ENCODE results near the gene PI4K2B. TPM values are rescaled to one million over a fixed set of nuclear protein-coding genes. Genes with fewer than 3 reads are reported as not detected.
A peak's percentile ranks its signal among the peaks of the same experiment; 100 is the strongest.

The PI4K2B gene
- total and polyA plus RNA-seq, 2 of the 13 experiments (the other 11 are each of a cell fraction or from before 2014, with no cell fraction given): 6.9 to 25.8 TPM

- TF ChIP-seq MNT (IDR thresholded peaks at IDR 0.05) (no peak), SAP130 (CRISPR knock-in tag; IDR thresholded peaks at IDR 0.05; ENCODE audit: low read depth) (peak; percentile 90), LCORL (IDR thresholded peaks at IDR 0.05) (no peak), LCORL (CRISPR knock-in tag; IDR thresholded peaks at IDR 0.05) (no peak; the same call in 1 of the 2 replicates), ATF2 (CRISPR knock-in tag; IDR thresholded peaks at IDR 0.05) (peak; percentile 94), RBFOX2 (IDR thresholded peaks at IDR 0.05; ENCODE audit: low read depth, low read length) (peak; percentile 88), NFYC (CRISPR knock-in tag; IDR thresholded peaks at IDR 0.05) (no peak; the same call in 1 of the 2 replicates), SRSF4 (IDR thresholded peaks at IDR 0.05; ENCODE audit: low read depth, low read length, poor library complexity, severe bottlenecking) (no peak), ZNF24 (IDR thresholded peaks at IDR 0.05) (peak; percentile 61; the same call in 1 of the 2 replicates), ATF3 (CRISPR knock-in tag; IDR thresholded peaks at IDR 0.05) (peak; percentile 29; the same call in 1 of the 2 replicates), TEAD3 (CRISPR knock-in tag; optimal IDR thresholded peaks at IDR 0.05; ENCODE audit: borderline replicate concordance) (peak; percentile 95), ELF3 (CRISPR knock-in tag; IDR thresholded peaks at IDR 0.05) (peak; percentile 64; the same call in 1 of the 2 replicates), GTF2F1 (IDR thresholded peaks at IDR 0.05; ENCODE audit: low read length) (no peak), ZSCAN31 (CRISPR knock-in tag; IDR thresholded peaks at IDR 0.05; ENCODE audit: low read depth) (peak; percentile 87; the same call in 1 of the 2 replicates), ZNF776 (CRISPR knock-in tag; IDR thresholded peaks at IDR 0.05) (peak; percentile 57; the same call in 1 of the 2 replicates), ZNF34 (CRISPR knock-in tag; IDR thresholded peaks at IDR 0.05; ENCODE audit: borderline replicate concordance) (peak; percentile 82; the same call in 1 of the 2 replicates), ZNF616 (CRISPR knock-in tag; IDR thresholded peaks at IDR 0.05; ENCODE audit: low read depth) (peak; percentile 70; the same call in 1 of the 2 replicates), ZNF709 (CRISPR knock-in tag; IDR thresholded peaks at IDR 0.05) (0 out of 2 replicates have a peak, but pooled peaks have one; percentile 45), ZNF740 (CRISPR knock-in tag; IDR thresholded peaks at IDR 0.05) (peak; percentile 73; the same call in 1 of the 2 replicates), ETS1 (CRISPR knock-in tag; IDR thresholded peaks at IDR 0.05) (no peak), ZNF253 (CRISPR knock-in tag; IDR thresholded peaks at IDR 0.05; ENCODE audit: borderline replicate concordance) (no peak), GRHL1 (CRISPR knock-in tag; conservative IDR thresholded peaks at IDR 0.05) (no peak)
These were observed 78.8 kb downstream of the PI4K2B start, which contains the start of gene ZCCHC4 (continued) for GRCh38 chr4:25312496-25313200.

All from HepG2 (cell line).